Measurements from ENCODE around the gene ARL2BP.
A peak's percentile ranks its signal among the peaks of the same experiment; 100 is the strongest.
"Not testable (repeated sequence)": the region's sequence is repeated elsewhere in the genome, so short reads cannot be mapped to it uniquely, and the experiment has no call there.

The ARL2BP gene

DNA sequence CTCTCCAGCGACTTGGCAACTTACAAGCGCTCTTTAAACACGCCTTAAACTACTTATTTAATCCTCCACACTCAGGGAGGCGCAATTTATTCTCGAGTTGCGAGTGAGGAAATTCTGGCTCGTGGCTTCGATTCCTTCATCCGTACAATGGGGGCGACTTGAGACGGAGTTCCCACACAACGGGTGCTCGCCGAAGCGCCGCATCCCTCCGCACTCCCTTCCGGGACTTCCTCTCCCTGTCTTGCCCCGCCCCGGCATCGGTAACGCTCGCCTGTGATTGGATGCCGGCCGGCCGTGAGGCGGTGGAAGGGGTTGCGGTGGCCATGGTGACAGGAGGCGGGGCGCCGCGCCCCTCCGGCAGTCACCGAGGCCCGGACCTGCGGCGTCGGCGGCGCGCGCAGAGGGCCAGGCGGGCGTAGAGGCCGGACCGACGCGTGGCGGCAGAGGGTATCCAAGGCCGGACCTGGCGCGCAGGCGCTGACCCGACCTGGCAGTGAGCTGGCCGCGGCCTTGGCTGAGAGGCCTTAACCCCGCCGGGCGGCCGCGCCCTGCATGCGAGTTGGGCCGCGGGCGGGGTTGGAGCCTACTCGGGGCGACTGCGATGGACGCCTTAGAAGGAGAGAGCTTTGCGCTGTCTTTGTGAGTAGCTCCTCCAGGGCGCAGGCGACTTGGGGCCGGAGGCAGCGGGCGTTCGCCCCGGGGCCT, at the start of gene ARL2BP:
TSS of gene ARL2BP (plus strand) at position 493 of the 705 bp plus-strand sequence. CDS start at position 602, 109 bp downstream.
- intact Hi-C loops (cut with DNase I) = loop anchor here (5.0 kb wide), 1 partner anchor 58 kb away; the partner anchor contains the start of genes PSME3IP1 and RSPRY1
- DNase-seq = peak; percentile 97 to 100 (median 99)

- intact Hi-C loops (cut with DNase I) = no loop called here
- peak in 13 of 42 donors; percentile 14 to 57 (median 26) for DNase-seq
These were observed 48.8 kb upstream of the ARL2BP start for GRCh38 chr16:57196286-57196685.

- intact Hi-C loops (cut with DNase I) = no loop called here
- no peak for DNase-seq
These were observed 48.3 kb upstream of the ARL2BP start for GRCh38 chr16:57196753-57197152.

DNA sequence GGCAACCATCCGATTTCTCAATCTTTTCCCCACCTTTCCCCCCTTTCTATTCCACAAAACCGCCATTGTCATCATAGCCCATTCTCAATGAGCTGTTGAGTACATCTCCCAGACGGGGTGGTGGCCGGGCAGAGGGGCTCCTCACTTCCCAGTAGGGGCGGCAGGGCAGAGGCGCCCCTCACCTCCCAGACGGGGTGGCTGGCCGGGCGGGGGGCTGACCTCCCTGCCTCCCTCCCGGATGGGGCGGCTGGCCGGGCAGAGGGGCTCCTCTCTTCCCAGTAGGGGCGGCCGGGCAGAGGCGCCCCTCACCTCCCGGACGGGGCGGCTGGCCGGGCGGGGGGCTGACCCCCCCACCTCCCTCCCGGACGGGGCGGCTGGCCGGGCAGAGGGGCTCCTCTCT, 44.7 kb upstream of the ARL2BP start:
- intact Hi-C loops (cut with DNase I); DNase-seq: not testable (repeated sequence)

DNA sequence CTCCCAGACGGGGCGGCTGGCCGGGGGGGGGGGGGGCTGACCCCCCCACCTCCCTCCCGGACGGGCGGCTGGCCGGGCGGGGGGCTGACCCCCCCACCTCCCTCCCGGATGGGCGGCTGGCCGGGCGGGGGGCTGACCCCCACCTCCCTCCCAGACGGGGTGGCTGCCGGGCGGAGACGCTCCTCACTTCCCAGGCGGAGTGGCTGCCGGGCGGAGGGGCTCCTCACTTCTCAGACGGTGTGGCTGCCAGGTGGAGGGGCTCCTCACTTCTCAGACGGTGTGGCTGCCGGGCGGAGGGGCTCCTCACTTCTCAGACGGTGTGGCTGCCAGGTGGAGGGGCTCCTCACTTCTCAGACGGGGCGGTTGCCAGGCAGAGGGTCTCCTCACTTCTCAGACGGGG, 44.1 kb upstream of the ARL2BP start:
- intact Hi-C loops (cut with DNase I) = not testable (repeated sequence)

GRCh38 chr16:57202095-57202886, 42.8 kb upstream of the ARL2BP start:
- intact Hi-C loops (cut with DNase I) = no loop called here
- DNase-seq = no peak

More for the DNA sequence above, 44.1 kb upstream of the ARL2BP start:
- not testable (repeated sequence) for DNase-seq

GRCh38 chr16:57203451-57203850, 41.6 kb upstream of the ARL2BP start:
- no peak for DNase-seq
- intact Hi-C loops (cut with DNase I) = no loop called here

DNA sequence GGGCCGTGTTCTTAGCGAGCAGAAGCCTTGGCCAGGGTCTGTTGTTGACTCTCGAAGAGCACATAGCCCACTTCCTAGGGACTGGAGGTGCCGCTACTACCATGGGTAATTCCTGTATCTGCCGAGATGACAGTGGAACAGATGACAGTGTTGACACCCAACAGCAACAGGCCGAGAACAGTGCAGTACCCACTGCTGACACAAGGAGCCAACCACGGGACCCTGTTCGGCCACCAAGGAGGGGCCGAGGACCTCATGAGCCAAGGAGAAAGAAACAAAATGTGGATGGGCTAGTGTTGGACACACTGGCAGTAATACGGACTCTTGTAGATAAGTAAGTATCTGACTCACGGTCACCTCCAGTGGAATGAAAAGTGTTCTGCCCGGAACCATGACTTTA, 40.4 kb upstream of the ARL2BP start:
- DNase-seq = no peak
- intact Hi-C loops (cut with DNase I) = no loop called here

DNA sequence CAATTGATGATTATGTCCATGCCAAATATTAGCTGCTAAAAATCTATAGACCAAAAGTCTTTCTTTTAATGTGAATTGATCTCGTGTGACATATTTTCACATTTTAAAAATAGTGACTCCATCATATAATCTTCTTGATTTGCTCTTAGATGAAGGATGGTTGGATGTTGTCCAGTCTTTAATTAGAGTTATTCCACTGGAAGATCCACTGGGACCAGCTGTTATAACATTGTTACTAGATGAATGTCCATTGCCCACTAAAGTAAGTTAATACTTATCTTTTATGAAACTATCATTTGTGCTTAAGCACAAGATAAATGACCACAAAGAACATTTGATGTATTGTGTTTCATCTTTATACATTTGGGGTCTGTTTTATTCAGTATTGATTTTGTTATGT, 36.1 kb upstream of the ARL2BP start:
- DNase-seq = no peak
- intact Hi-C loops (cut with DNase I) = no loop called here

- intact Hi-C loops (cut with DNase I) = no loop called here
- no peak for DNase-seq
These were observed 35.3 kb upstream of the ARL2BP start for GRCh38 chr16:57209780-57210179.

DNA sequence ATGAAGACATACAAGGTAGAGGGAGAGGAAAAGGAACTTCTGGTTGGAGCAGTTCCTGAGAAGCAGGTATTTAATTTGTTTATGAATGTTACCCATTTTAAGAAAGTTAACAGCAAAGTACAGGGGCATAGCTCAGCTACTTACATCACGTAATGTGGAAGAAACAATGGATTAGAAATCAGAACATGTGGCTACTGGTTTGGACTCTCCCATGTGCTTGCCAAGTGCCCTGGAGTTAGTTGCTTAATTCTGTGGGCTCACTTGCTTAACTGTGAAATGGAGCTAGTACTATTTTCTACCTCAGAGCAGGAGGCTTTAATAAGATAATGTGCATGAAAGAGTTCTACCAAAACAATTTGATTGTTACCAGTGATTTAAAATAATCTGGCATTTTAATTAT, 31.6 kb upstream of the ARL2BP start:
- no peak for DNase-seq
- intact Hi-C loops (cut with DNase I) = no loop called here

- intact Hi-C loops (cut with DNase I) = no loop called here
- no peak for DNase-seq
These were observed 28.1 kb upstream of the ARL2BP start for GRCh38 chr16:57216968-57217367.

- intact Hi-C loops (cut with DNase I) = no loop called here
- DNase-seq = no peak
These were observed 22.0 kb upstream of the ARL2BP start for GRCh38 chr16:57223057-57223456.

GRCh38 chr16:57224651-57225335, 20.3 kb upstream of the ARL2BP start:
- DNase-seq = no peak
- intact Hi-C loops (cut with DNase I) = no loop called here

GRCh38 chr16:57225978-57226377, 19.1 kb upstream of the ARL2BP start:
- intact Hi-C loops (cut with DNase I) = no loop called here
- no peak for DNase-seq

DNA sequence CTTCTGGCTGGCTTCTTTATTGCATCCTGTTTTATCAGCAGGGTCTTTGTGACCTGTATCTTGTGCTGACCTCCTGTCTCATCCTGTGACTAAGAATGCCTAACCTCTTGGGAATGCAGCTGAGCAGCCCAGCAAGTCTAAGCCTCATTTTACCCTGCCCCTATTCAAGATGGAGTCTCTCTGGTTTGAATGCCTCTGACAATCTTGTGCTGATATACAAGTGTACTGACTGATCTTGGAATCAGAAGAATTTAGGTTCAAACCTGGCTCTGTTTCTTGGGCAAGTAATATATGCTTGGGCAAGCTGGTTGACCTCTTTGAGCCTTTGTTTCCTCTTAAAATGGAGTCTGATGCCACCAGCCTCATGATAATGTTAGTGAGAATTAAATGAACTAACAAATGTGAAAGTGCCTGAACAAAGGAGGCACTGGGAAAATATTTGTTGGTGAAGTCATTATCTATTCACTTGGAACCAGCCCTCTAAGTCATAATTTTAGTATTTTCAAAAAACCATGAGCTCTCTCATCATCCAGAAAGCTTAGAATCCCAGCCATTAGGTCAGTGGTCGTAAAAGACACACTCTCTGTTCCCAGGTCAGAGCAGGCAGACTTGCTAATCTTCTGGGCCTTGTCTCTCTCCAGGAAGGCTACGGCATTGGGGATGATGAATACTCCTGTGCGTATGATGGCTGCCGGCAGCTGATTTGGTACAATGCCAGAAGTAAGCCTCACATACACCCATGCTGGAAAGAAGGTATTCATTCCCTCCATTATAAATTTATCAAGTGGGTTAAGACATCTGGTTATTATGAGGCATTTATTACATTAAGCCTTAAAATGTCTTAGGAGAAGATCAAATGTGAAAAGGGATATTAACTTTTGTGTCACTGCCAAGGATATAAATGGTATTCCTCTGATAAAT, 18.1 kb upstream of the ARL2BP start:
- no peak for DNase-seq
- intact Hi-C loops (cut with DNase I) = no loop called here

GRCh38 chr16:57229079-57229478, 16.0 kb upstream of the ARL2BP start:
- DNase-seq = no peak
- intact Hi-C loops (cut with DNase I) = no loop called here

DNA sequence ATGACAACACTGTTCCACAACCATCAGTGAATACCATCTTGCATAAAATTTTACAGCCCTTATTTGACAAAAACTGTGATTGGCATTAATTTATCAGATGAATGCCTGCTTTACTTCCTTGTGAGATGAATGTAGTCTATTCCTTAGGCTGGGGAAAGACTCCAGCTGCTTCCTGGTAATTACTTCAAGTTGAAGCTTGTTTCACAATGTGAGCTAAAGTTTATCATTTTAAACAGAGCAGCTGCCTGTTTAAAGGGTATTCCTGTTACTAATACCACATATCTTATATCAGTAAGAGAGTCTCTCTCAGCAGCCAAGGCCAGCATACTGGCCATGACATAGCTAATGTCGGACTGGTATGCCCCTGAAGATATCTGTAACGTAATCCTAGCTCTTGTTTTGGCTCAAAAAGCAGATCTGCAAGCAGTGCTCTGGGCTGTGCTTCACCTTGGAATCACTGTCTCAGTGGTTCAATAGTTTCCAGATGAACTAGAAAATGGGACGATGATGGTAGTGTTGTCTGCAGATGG, 13.2 kb upstream of the ARL2BP start:
- no peak for DNase-seq
- intact Hi-C loops (cut with DNase I) = no loop called here
